Hepatocyte (in vitro differentiated cells): ENCODE results near the gene ITGA1.

ENCODE experiments used
- EZH2phosphoT487 ChIP-seq: fragments of 200-600 bp; sonication (generic); IDR thresholded peaks from one replicate; pipeline ENCODE4 v1.6.1; 2018; ENCODE audit warnings: antibody characterized with exemption, mild to moderate bottlenecking, low read depth, moderate library complexity; ENCODE audit not compliant: unreplicated experiment, severe bottlenecking
- TF ChIP-seq, protein P1 (sequence below): fragments of 200-600 bp; sonication (generic); IDR thresholded peaks from 2 replicates; pipeline ENCODE4 v1.5.1; 2016; ENCODE audit warnings: antibody characterized with exemption, mild to moderate bottlenecking; ENCODE audit not compliant: poor library complexity

DNA sequence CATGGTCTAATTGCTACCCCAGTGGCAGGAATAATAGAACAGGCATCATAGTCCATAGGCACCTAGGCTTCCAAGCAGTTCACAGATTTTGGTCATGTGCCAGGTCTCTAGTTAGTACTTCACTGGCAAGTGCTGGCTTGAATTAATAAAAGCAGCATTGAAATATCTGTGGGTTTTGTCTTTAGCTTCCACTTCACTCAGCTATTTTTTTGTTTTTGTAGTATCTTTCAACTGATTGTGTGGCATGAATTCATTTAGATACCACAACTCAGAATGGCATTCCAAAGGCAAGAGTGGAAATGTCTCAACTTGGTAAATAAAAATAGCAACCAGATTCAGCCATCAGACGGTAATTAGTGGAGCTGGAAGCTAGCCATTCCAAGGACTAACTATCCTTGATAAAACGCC, 173.6 kb downstream of the ITGA1 start:
- TF ChIP-seq, protein P1, sequence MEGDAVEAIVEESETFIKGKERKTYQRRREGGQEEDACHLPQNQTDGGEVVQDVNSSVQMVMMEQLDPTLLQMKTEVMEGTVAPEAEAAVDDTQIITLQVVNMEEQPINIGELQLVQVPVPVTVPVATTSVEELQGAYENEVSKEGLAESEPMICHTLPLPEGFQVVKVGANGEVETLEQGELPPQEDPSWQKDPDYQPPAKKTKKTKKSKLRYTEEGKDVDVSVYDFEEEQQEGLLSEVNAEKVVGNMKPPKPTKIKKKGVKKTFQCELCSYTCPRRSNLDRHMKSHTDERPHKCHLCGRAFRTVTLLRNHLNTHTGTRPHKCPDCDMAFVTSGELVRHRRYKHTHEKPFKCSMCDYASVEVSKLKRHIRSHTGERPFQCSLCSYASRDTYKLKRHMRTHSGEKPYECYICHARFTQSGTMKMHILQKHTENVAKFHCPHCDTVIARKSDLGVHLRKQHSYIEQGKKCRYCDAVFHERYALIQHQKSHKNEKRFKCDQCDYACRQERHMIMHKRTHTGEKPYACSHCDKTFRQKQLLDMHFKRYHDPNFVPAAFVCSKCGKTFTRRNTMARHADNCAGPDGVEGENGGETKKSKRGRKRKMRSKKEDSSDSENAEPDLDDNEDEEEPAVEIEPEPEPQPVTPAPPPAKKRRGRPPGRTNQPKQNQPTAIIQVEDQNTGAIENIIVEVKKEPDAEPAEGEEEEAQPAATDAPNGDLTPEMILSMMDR: no peak
- TF ChIP-seq EZH2phosphoT487: no peak
